Dedifferentiated amniotic fluid mesenchymal stem cell (primary cell): ENCODE data around the gene SCAND1.
"Not testable (repeated sequence)": the region's sequence is repeated elsewhere in the genome, so short reads cannot be mapped to it uniquely, and the experiment has no call there.

Experiments
- DNase-seq: peaks from one replicate; pipeline ENCODE4 v3.0.0-alpha.2; 2016; ENCODE audit errors: extremely low spot score

SCAND1 gene

DNA sequence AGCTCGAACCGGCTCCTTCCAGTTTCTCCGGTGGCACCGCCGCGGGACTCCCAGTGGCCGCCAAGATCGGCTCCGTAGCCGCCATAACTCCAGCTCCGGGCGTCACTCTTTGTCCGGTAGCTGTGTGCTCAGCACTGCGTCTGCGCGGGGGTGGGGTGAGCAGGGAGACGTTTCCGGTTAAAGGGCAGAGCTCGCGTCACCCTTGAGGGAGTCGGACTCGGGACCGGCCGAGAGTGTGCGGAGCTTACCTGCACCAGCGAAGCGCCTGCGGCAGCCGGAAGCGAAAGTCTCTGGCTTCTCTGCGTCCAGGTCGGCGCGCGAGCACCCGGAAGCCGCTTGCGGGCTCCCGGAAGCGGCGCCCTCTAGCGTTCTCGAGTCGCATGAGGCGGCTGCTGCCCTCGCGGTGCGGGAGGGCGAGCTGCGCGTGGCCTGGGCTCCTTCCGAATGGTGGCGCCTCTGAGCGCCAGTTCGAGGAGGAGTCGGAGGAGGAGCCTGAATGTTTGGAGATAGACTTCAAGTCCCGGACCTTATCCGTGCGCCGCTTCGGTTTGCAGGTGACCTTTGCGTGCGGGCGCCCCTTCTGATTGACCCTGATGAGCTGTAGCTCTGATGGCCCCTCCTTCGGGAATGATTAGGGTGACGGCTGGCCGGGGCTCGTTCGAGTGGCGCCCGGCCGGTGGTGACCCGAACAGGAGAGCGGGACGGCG, at the start of gene SCAND1:
Gene SCAND1 (minus strand): TSS at position 303 of the 707 bp plus-strand sequence. CDS start 218 bp downstream, at position 85.
- DNase-seq, result peak; percentile 92

DNA sequence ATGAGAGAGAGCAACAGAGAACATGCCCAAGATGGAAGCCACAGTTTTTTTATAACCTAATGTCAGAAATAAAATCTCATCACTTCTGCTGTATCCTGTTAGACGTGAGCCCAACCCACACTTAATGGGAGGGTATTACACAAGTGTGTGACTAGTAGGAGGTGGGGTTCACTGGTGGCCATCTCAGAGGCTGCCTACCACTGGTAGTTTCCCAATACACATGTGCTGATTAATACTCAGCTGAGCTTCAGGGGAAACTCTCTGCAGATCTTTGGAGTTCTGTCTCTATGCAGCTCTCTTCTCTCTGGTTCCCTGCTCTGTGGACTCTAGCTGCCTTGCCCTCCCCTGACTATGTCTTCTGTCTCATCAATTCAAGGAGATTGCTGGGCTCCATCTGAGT, 49.7 kb upstream of the SCAND1 start:
- DNase-seq, result no peak

DNA sequence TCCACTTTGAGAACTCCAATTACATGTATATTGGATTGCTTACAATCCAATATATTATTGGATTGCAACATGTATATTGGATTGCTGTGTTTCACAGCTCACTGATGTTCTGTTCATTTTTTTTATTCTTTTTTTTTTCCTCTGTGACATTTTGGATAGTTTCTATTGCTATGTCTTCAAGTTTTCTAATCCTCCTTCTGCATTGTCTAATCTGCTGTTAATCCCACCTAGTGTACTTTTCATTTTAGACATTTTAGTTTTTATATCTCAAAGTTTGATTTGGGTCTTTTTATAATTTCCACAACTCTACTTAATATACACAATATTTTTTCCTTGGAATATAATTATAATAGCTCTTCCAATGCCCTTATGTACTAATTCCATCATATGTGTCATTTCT, 48.6 kb upstream of the SCAND1 start:
- DNase-seq, result no peak

DNA sequence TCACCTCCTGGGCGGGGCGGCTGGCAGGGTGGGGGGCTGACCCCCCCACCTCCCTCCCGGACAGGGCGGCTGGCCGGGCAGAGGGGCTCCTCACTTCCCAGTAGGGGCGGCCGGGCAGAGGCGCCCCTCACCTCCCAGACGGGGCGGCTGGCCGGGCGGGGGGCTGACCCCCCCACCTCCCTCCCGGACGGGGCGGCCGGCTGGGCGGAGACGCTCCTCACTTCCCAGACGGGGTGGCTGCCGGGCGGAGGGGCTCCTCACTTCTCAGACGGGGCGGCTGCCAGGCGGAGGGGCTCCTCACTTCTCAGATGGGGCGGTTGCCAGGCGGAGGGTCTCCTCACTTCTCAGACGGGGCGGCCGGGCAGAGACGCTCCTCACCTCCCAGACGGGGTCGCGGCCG, 47.0 kb upstream of the SCAND1 start:
- DNase-seq, result not testable (repeated sequence)

DNA sequence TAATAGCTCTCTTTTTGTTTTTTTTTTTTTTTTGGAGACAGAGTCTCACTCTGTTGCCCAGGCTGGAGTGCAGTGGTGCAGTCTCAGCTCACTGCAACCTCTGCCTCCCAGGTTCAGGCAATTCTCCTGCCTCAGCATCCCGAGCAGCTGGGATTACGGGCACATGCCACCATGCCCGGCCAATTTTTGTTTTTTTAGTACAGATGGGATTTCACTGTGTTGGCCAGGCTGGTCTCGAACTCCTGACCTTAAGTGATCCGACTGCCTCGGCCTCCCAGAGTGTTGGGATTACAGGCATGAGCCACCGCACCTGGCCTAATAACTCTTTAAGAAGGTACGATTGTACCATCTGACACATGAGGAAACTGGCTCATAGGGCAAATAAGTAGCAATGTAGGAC, 42.2 kb upstream of the SCAND1 start:
- DNase-seq, result not testable (repeated sequence)

DNA sequence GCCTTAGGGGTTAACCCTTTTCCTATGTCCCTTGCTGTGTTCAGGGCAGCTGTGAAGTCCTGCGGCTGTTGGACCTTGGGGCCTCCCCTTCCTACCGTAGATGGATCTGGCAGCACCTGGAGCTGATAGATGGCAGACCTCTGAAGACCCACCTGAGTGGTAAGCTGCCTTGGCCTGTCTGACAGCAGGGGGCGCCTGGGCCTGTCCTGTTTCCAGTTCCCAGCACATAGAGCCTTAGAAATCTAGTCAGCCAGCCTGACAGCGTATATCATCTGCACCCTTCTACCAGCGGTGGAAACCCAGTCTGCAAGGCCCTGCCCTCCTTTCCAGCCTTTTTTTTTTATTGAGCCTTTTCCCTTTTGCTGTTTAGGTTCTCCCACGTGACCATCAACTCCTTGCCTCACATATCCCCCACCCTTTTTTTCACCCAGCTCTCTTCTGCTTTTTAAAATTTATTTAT, 40.7 kb upstream of the SCAND1 start:
- peak; percentile 84 for DNase-seq

DNA sequence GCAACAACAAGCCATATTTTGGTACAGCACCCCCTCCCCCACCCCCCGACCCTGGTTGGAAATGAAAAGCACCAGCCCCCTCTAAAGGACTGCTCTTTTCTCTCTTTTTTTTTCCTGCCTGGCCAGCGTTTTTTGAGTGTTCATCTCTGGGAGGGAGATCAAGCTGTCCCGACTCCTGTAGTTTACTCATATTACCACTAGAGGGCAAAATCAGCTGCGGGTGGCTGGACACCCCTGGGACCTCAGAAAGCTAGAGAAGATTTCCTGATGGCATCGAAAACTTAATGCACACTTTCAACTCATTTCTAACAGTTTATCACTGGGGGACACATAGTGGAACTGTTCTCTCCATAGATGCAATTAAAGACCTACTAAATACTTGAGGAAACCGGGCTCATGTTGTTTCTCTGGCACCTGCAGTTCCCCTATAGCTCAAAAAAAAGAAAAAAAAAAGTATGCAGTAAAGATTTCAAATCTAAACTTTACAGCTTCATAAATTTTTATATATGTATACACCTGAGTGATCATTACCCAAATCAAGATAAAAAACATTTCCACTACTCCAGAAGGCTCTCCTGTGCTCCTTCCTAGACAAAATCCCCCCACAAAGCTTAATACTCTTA, 38.5 kb upstream of the SCAND1 start:
- peak; percentile 72 for DNase-seq

DNA sequence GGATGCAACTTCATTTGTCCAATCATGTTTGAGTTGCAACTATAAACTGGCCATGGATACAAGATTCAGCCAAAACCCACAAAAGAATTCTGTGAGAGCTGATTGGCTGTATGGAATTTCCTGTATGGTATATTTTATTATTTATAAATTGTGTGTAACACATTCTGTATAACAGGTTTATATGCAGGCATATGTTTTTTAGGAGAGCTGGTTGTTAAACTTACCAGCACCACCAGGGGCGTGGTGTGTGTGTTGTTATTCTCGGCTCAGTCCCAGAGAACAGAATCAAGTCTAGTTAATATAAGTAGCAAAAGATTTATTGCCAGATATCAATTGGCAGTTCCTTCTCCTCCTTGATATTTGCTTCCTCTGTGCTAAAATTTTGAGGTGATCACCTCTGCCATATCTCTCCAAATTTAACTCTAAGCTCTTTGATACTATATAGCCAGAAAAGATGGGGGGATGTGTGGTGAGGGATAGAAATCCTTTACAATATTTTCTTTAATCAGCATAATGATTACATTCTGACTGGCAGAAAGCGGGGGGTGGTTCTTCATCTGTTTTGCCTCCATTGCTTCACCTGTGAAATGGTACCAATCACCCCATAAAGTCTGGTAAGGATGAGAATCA, 37.0 kb upstream of the SCAND1 start:
- DNase-seq, result peak; percentile 35

DNA sequence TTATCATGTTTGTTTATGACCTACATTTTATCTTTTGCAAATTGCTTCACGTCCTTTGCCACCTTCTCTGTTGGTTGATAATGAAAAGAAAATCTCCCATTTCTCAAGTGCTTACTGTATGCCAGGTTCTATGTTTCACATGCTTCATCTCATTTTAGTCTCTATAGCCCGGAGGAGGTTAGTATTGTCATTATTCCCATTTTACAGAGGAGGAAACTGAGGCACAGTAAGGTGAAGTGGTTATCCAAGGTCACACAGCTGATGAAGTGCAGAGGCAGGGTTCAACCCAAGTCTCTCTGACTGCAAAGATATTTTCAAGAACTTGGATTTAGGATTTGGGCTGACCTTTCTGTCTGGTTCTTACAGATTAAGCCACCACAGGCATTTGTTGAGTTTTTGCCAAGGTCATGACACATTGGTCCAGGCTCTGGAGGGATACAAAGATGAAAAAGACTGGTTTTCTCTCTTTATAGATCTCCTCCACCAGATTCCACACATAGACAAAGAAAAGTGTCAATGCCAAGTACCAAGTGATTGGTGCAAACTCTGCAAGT, 34.7 kb upstream of the SCAND1 start:
- no peak for DNase-seq

DNA sequence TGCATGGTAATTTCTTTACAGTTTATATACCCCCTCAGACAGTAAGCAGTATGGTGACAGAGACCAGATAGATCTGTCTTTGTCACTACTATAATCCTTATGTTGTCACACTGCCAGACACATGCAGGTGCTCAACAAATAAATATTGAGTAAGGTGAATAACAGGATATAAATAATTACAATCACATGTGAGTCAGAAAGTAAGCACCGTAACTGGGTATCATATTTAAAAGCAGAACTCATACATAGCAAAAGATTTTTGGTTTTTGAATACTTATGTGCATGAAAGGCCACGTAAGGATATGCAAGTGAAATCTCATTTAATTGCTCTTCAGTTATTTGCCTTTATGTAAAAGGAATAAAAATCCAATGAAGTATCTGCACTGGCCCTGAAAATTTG, 31.5 kb upstream of the SCAND1 start:
- DNase-seq, result no peak

DNA sequence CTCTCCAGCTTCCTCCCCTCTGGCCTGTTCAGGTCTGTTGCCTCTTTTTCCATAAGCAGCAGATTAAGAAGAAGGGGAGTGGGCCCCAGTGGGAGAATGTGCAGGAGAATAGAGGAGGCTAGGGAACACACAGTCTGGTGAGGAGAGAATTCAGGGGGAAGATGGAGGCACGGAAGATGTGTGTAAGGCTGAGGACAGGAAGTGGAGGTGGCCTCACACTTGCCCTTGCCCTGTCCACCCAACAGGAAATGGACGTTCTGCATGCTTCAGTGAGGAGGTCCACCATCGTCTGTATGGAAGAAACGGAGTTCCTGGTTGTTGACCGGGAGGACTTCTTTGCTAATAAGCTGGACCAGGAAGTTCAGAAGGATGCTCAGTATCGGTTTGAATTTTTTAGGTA, 30.1 kb upstream of the SCAND1 start:
- DNase-seq, result no peak

DNA sequence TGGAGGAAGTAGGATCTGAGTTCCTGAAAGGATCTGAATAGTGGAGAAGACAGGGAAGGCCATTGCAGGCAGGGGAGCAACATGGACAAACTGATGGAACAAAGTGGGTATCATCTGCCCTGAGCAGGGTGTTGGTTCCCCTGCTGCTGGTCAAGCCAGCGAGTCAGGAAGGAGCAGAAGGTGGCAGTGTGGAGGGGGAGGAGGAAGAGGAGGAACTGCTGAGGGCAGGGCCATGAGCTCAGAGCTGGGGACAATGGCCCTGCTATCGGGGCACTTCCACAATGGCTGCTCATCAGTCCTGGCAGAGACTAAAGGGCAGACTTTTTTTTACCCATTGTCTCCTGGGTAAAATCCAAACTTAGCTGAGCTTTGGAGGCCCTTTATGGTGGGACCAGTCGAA, 27.7 kb upstream of the SCAND1 start:
- no peak for DNase-seq

DNA sequence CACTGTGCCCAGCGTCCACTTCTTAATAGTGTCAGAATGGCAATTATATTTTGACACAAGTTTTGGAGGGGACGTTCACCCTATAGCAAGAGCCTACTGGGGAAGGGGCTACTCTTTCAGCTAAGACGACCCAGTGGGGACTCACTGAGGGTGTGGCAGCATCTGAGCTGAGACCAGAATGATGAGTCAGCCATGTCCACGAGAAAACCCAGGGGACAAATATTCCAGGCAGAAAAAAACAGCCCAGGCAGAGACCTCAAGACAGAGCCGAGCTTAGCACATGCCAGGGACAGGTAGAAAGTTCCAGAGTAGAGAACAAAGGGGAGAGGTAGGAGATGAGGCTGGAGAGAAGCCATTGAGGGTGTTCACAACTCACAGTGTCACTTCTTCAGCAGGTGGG, 25.2 kb upstream of the SCAND1 start:
- DNase-seq, result no peak

DNA sequence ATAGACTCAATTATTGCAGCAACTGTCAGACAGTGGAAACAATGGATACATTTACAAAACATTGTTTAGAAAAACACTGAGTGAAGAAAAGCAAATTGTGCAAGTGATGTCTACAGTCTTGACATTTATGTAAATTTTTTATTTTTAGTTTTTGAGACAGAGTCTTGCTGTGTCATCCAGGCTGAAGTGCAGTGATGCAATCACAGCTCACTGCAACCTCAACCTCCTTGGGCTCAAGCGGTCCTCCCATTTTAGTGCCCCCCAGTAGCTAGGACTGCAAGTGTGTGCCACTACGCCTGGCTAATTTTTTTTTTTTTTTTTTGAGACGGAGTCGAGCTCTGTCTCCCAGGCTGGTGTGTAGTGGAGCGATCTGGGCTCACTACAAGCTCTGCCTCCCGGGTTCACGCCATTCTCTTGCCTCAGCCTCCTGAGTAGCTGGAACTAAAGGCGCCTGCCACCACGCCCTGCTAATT, 23.8 kb upstream of the SCAND1 start:
- DNase-seq, result no peak

DNA sequence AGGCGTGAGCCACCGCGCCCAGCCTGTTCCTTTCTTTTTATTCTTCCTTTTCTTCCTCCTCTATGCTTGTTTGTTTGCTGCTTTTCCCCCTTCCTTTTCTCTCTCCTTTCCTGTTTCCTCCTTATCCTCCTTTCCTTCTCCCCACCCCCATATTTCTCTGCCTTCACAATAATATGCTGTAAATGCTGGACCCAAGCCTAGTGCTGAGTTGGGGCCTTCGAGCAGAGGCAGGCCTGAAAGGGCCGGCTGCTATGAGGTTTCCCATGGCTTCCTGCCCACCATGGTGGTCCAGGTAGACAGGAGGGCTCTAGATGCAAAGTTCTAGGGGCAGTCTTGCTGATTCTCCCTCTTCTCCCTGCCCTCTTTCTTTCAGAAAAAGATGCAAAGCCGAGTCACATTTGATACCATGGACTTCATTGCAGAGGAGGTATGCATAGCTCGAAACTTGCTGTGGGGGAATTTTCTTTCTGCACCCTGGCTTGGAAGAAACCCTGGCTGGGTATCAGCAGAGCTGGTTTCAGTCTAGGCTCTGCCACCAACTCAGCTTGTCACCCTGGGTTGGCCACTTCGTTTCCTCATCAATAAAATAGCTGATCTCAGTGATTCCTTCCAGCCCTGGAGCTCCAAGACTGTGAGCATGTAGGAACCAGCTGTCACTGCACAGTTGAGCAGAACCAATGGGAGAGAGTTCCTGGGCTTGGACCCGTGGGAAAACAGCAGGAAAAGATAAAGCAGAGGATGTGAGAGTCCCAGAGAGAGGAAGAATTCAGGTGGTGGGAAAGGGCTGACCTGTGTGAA, 21.5 kb upstream of the SCAND1 start:
- DNase-seq, result no peak

DNA sequence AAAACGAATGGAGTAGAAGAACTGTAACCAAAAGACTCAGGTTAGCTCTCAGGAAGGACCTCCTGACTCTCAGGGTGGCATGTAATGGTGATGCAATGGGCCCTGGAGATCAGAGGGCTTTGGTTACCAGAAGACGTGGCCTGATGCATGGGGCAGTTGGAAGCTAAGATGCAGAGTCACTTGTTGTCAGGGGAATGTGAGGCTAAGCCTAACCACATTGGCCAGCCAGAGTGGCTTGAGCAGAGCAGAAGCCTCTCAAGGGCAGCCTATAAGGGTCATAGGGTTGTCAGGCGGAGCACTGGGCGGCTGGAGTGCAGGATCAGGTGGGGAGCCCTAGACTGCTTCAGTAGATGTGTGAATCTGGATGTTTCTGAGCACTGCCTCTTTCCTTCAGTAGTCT, 20.0 kb upstream of the SCAND1 start:
- DNase-seq, result no peak

DNA sequence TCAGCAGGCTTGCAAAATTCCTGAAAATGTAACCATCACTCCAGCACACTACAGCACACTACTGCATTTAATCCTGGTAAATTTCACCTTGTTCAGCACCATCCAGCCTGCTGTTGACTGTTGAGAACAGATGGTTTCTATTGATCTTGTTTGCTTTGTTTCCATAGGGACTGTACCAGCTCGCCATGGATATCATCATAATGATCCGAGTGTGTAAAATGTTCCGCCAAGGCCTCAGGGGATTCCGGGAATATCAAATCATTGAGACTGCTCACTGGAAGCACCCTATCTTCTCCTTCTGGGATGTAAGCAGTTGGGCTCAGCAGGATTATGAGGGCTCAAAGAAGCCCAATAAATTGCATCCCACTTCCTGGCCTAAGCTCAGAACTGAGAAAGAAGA, 18.2 kb upstream of the SCAND1 start:
- no peak for DNase-seq

DNA sequence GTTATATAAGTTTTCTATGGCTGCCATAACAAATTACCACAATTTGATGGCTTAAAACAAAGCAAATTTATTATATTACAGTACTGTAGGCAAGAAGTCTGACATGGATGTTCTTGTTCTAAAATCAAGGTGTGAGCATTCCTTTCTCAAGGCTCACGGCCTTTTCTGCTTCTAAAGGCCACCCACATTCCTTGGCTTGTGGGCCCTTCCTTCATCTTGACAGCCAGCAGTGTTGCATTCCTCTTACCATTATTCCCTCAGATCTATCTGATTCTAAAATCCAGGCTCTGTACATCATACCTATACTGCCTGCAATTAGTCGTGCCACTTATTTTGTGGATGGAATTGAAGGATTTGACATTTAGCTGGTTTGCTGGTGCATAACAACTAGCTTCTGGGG, 17.7 kb upstream of the SCAND1 start:
- DNase-seq, result no peak

DNA sequence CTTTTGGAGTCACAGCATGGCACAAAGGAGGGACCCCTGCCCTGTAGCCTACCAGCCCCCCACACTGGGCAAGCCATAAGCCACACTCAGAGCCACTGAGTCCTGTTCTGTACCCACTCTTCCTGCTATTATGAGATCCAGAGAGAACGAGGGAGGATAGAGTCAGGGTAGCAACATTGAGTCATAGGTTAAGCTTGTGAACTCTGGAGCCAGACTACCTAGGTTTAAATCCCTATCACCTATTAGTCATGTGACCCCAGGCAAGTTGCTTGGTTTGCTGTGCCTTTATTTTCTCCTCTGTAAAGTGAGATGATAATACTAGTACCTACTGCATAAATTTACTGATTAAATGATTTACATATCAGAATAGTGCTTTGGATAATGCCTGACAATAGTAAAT, 14.6 kb upstream of the SCAND1 start:
- DNase-seq, result no peak

DNA sequence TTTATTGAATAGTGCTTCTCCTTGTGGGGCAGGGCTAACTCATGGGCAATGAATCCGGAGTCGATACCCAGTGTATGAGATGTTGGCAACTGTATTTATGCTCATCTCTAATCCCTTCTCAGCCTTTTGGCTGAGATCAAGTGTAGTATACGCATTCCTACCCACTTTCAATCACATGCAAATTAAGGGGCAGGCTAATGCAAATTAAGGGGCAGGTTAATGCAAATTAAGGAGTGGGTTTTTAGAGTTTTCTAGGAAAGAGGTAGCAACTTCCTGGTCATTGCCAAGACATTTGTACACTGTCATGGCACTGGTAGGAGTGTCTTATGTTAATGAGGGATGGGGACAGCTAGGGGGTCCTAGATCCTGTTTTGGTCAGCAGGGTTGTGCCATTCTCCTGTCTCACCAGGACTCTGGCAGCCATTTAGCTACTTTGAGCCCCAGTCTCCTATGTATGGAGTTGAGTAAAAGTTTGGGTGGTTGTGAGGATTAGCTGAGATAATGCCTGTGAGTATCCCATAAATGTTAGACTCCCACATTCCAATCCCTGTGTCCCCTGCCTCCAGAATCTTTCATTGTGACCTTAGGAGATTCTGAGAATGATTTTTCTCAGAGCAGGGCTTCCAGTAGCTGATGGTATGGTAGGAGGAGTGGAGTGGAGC, 13.8 kb upstream of the SCAND1 start, which contains the start of gene CNBD2:
Gene CNBD2 (plus strand): TSS at position 612 of the 662 bp plus-strand sequence. CDS start 173 bp downstream, outside the sequence.
- no peak for DNase-seq

DNA sequence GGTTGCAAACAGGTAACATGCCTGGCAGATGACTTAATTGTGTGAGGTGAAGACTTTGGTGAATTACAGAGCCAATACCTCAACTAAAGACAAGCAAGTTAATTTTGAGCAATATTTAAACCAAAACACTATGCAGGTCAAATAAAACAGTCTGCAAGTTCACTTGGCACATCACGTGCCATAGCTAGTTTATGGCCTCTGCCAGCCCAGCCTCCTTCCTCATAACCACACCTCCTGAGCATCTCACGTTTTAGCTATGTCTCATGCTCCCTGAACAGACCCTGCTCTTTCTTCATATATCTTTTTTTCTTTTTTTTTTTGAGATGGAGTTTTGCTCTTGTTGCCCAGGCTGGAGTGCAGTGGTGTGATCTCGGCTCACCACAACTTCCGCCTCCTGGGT, 9.6 kb upstream of the SCAND1 start:
- DNase-seq, result no peak
